Ascending aorta (tissue), 2 donors: ENCODE results near the gene INTS15. TPM values are rescaled to one million over a fixed set of nuclear protein-coding genes. Genes with fewer than 3 reads are reported as not detected.

Experiments used
- DNase-seq, 2 donors: peaks; one replicate each; pipeline ENCODE4 v3.0.0-alpha.2; 2019; ENCODE audit warnings: low spot score in 2 of 2
- H3K27ac ChIP-seq, 2 donors: fragments of 200-600 bp; sonication (generic); one replicate each; pipeline ENCODE4 v1.5.1; 2016 to 2017; ENCODE audit warnings: mild to moderate bottlenecking in 1 of 2
- H3K27me3 ChIP-seq: fragments of 200-600 bp; sonication (generic); one replicate; pipeline ENCODE4 v1.5.1; 2017
- H3K36me3 ChIP-seq, 2 donors: fragments of 200-600 bp; sonication (generic); one replicate each; pipeline ENCODE4 v1.5.1; 2016
- H3K4me1 ChIP-seq, 2 donors: fragments of 200-600 bp; sonication (generic); one replicate each; pipeline ENCODE4 v1.5.1; 2016 to 2017; ENCODE audit warnings: mild to moderate bottlenecking in 1 of 2
- H3K4me3 ChIP-seq, 2 donors: fragments of 200-600 bp; sonication (generic); one replicate each; pipeline ENCODE4 v1.5.1; 2016 to 2017; ENCODE audit warnings: mild to moderate bottlenecking in 1 of 2
- H3K9me3 ChIP-seq, 2 donors: fragments of 200-600 bp; sonication (generic); one replicate each; pipeline ENCODE4 v1.5.1; 2016
- CTCF ChIP-seq, 3 experiments: fragments of 200-600 bp in 2 of 3; fragments of 450-650 bp in 1 of 3; sonication (generic) in 2 of 3; IDR thresholded peaks; one replicate each; pipeline ENCODE4 v1.5.1; 2016 to 2019; ENCODE audit warnings: antibody characterized with exemption in 3 of 3, mild to moderate bottlenecking in 1 of 3, moderate library complexity in 1 of 3
- intact Hi-C: fragments of 100-400 bp; cut with DNase I; formaldehyde crosslinking; loops from one replicate; pipeline ENCODE4 v1.15.1; 2023
- total RNA-seq: library from RNA; depleted of rRNA; stranded (reverse); fragments of >200 nt; gene quantifications from one replicate; pipeline ENCODE4 v1.1.0, GENCODE V29; 2016

INTS15 gene
- 15.2 TPM for total RNA-seq

GRCh38 chr7:6589829-6590644 lies at the start of gene INTS15:
Gene INTS15 (plus strand): TSS chr7:6590021. CDS start chr7:6590284, 263 bp downstream.
- Histone ChIP-seq H3K27me3 (no peaks in the 10 kb centered on the region), H3K27ac (peak within 1 kb of the TSS; percentile 64 to 86), H3K9me3 (no peaks in the 10 kb centered on the region), H3K36me3 (peaks cover 41 to 48% of the 10 kb centered on the region in 2 donors), H3K4me3 (peak within 1 kb of the TSS; percentile 83 to 88), H3K4me1 (peaks cover 7 to 11% of the 10 kb centered on the region in 2 donors)
- peak; percentile 11 to 82 for DNase-seq
- peak in 2 of 3 experiments; percentile 41 to 98 for TF ChIP-seq CTCF (IDR thresholded peaks at IDR 0.05)
- intact Hi-C loops: loop anchor here (2.0 kb wide), 1 partner anchor 49 kb away; no protein-coding TSS in a partner anchor

GRCh38 chr7:6542368-6542767 lies 47.5 kb upstream of the INTS15 start:
- no peak for TF ChIP-seq CTCF (IDR thresholded peaks at IDR 0.05)
- intact Hi-C loops: no loop called here
- no peak overlapping the region for H3K27ac ChIP-seq
- peaks cover 6% of the 10 kb centered on the region for H3K27me3 ChIP-seq
- no peaks in the 10 kb centered on the region for H3K36me3 ChIP-seq
- DNase-seq: no peak
- no peaks in the 10 kb centered on the region for H3K9me3 ChIP-seq
- no peaks in the 10 kb centered on the region for H3K4me1 ChIP-seq
- no peak overlapping the region for H3K4me3 ChIP-seq

- DNase-seq: no peak
- no peak overlapping the region for H3K27ac ChIP-seq
- no peaks in the 10 kb centered on the region for H3K9me3 ChIP-seq
- H3K27me3 ChIP-seq: no peaks in the 10 kb centered on the region
- intact Hi-C loops: no loop called here
- H3K36me3 ChIP-seq: no peaks in the 10 kb centered on the region
- TF ChIP-seq CTCF (IDR thresholded peaks at IDR 0.05): no peak
- no peaks in the 10 kb centered on the region for H3K4me1 ChIP-seq
- H3K4me3 ChIP-seq: no peak overlapping the region
Observed at GRCh38 chr7:6545398-6546126, 44.3 kb upstream of the INTS15 start.

GRCh38 chr7:6546498-6547251 lies 43.1 kb upstream of the INTS15 start:
- DNase-seq: no peak
- no peak overlapping the region for H3K4me3 ChIP-seq
- H3K27me3 ChIP-seq: no peaks in the 10 kb centered on the region
- TF ChIP-seq CTCF (IDR thresholded peaks at IDR 0.05): no peak
- intact Hi-C loops: no loop called here
- no peak overlapping the region for H3K27ac ChIP-seq
- no peaks in the 10 kb centered on the region for H3K9me3 ChIP-seq
- H3K36me3 ChIP-seq: no peaks in the 10 kb centered on the region
- no peaks in the 10 kb centered on the region for H3K4me1 ChIP-seq

GRCh38 chr7:6547400-6547799 lies 42.4 kb upstream of the INTS15 start:
- no peak for TF ChIP-seq CTCF (IDR thresholded peaks at IDR 0.05)
- no peak overlapping the region for H3K4me3 ChIP-seq
- intact Hi-C loops: no loop called here

More at GRCh38 chr7:6547400-6547799, 42.4 kb upstream of the INTS15 start:
- Histone ChIP-seq H3K9me3 (no peaks in the 10 kb centered on the region), H3K36me3 (no peaks in the 10 kb centered on the region), H3K4me1 (no peaks in the 10 kb centered on the region), H3K27ac (no peak overlapping the region), H3K27me3 (no peaks in the 10 kb centered on the region)
- DNase-seq: no peak
